Lower leg skin (tissue), 3 donors: ENCODE results near the gene VN1R2.

Experiments
- CTCF ChIP-seq, 3 donors: fragments of 450-650 bp; IDR thresholded peaks; one replicate each; pipeline ENCODE4 v1.5.1; 2016; ENCODE audit warnings: antibody characterized with exemption in 3 of 3, mild to moderate bottlenecking in 3 of 3, moderate library complexity in 2 of 3
- POLR2A ChIP-seq, 2 donors: fragments of 450-650 bp; IDR thresholded peaks; one replicate each; pipeline ENCODE4 v1.6.1; 2016 to 2017; ENCODE audit warnings: antibody characterized with exemption in 2 of 2, mild to moderate bottlenecking in 1 of 2, moderate library complexity in 1 of 2

GRCh38 chr19:53212703-53213320 lies 45.3 kb upstream of the VN1R2 start:
- TF ChIP-seq CTCF (IDR thresholded peaks at IDR 0.05), result no peak
- TF ChIP-seq POLR2A (IDR thresholded peaks at IDR 0.05), result no peak
